ENCODE results near the gene TUFT1.
A peak's percentile ranks its signal among the peaks of the same experiment; 100 is the strongest.

GRCh38 chr1:151611832-151612500 is 71.9 kb downstream of the TUFT1 start, which contains the start of gene SNX27:
- TF ChIP-seq CTCF (IDR thresholded peaks at IDR 0.05) (no peak), POLR2A (IDR thresholded peaks at IDR 0.05) (peak in 1 of 2 donors; percentile 64), POLR2AphosphoS5 (IDR thresholded peaks at IDR 0.05; ENCODE audit: insufficient read depth in 1 of 2, low read depth in 1 of 2) (peak in 1 of 2 donors; percentile 73)

Measured in vagina (tissue), 2 donors.